Esophagus squamous epithelium (tissue), 5 donors: Measurements from ENCODE around the gene PRDM12. TPM values are rescaled to one million over a fixed set of nuclear protein-coding genes. Genes with fewer than 3 reads are reported as not detected.
"Not testable (repeated sequence)": the region's sequence is repeated elsewhere in the genome, so short reads cannot be mapped to it uniquely, and the experiment has no call there.

Experiments
- DNase-seq: peaks from one replicate; lab custom pipeline; 2025; lab: John Stamatoyannopoulos, UW
- H3K27ac ChIP-seq, 4 donors: fragments of 200-600 bp; sonication (generic); one replicate each; pipeline ENCODE4 v1.5.1; 2016 to 2019; ENCODE audit warnings: mild to moderate bottlenecking in 1 of 4
- H3K27me3 ChIP-seq, 4 donors: fragments of 200-600 bp; sonication (generic); 1 replicate in 3 of 4; 2 replicates in 1 of 4; pipeline versions ENCODE4 v1.5.1 to v1.6.0; 2017 to 2021; ENCODE audit warnings: antibody characterized with exemption in 1 of 4
- H3K36me3 ChIP-seq, 3 donors: fragments of 200-600 bp; sonication (generic); one replicate each; pipeline ENCODE4 v1.5.1; 2016 to 2019
- H3K4me1 ChIP-seq, 3 donors: fragments of 200-600 bp; sonication (generic); one replicate each; pipeline ENCODE4 v1.5.1; 2017 to 2019
- H3K4me3 ChIP-seq, 4 donors: fragments of 200-600 bp; sonication (generic); 1 replicate in 3 of 4; 2 replicates in 1 of 4; pipeline ENCODE4 v1.5.1; 2016 to 2019; ENCODE audit warnings: mild to moderate bottlenecking in 2 of 4, moderate library complexity in 1 of 4
- H3K9me3 ChIP-seq, 3 donors: fragments of 200-600 bp; sonication (generic); one replicate each; pipeline ENCODE4 v1.5.1; 2016 to 2019
- CTCF ChIP-seq, 6 experiments: fragments of 450-650 bp in 4 of 6; fragments of 200-600 bp in 2 of 6; sonication (generic) in 2 of 6; IDR thresholded peaks; one replicate each; pipeline ENCODE4 v1.5.1; 2016 to 2019; ENCODE audit warnings: antibody characterized with exemption in 6 of 6, mild to moderate bottlenecking in 4 of 6, moderate library complexity in 4 of 6
- POLR2A ChIP-seq, 4 donors: fragments of 450-650 bp; IDR thresholded peaks; one replicate each; pipeline ENCODE4 v1.6.1; 2017; ENCODE audit warnings: antibody characterized with exemption in 4 of 4, mild to moderate bottlenecking in 4 of 4, moderate library complexity in 3 of 4
- WGBS, 2 donors: methylation state at CpG; one replicate each; pipeline ENCODE4 v1.1.5; 2018; 5-methylcytosine and 5-hydroxymethylcytosine counted together
- intact Hi-C: fragments of 100-400 bp; cut with DNase I; formaldehyde crosslinking; loops from one replicate; pipeline ENCODE4 v1.15.0; 2022
- total RNA-seq, 4 donors: library from RNA; depleted of rRNA; stranded (reverse); fragments of >200 nt; gene quantifications; one replicate each; pipeline ENCODE4 v1.1.0, GENCODE V29; 2016
- donor health status: DM: yes; HTN: yes; CAD: no.

Gene PRDM12
- total RNA-seq, 4 donors from 2014 or later: not detected

GRCh38 chr9:130682421-130683121 is 18.2 kb downstream of the PRDM12 start:
- Histone ChIP-seq H3K27ac (no peak overlapping the region), H3K27me3 (peaks cover 0 to 39% (median 0%) of the 10 kb centered on the region in 4 donors), H3K4me1 (peaks cover 13 to 18% (median 14%) of the 10 kb centered on the region in 3 donors), H3K9me3 (no peaks in the 10 kb centered on the region), H3K36me3 (no peaks in the 10 kb centered on the region), H3K4me3 (peak overlapping the region; percentile 42 to 73 (median 52))
- intact Hi-C loops: no loop called here
- WGBS, 2 donors: 4% methylated on average over 21 to 22 of the region's 22 CpGs
- TF ChIP-seq CTCF (IDR thresholded peaks at IDR 0.05): peak; percentile 79 to 90 (median 82)
- TF ChIP-seq POLR2A (IDR thresholded peaks at IDR 0.05): no peak
- no peak for DNase-seq

- Histone ChIP-seq H3K9me3 (no peaks in the 10 kb centered on the region), H3K4me3 (no peak overlapping the region), H3K27ac (no peak overlapping the region), H3K36me3 (no peaks in the 10 kb centered on the region), H3K27me3 (peaks cover 0 to 19% (median 0%) of the 10 kb centered on the region in 4 donors), H3K4me1 (peaks cover 13 to 25% (median 14%) of the 10 kb centered on the region in 3 donors)
- intact Hi-C loops: no loop called here
- no peak for TF ChIP-seq CTCF (IDR thresholded peaks at IDR 0.05)
- DNase-seq: no peak
These were observed 20.7 kb downstream of the PRDM12 start for GRCh38 chr9:130685104-130685503.

GRCh38 chr9:130685945-130686344 is 21.6 kb downstream of the PRDM12 start:
- 92 to 94% methylated on average over 6 to 11 of the region's 11 CpGs for WGBS, 2 donors
- H3K9me3 ChIP-seq, H3K4me3 ChIP-seq, H3K36me3 ChIP-seq, intact Hi-C loops, DNase-seq, H3K27ac ChIP-seq: not testable (repeated sequence)
- Histone ChIP-seq H3K4me1 (peaks cover 9 to 27% (median 12%) of the 10 kb centered on the region in 3 donors), H3K27me3 (peaks cover 0 to 11% (median 0%) of the 10 kb centered on the region in 4 donors)

GRCh38 chr9:130687615-130688014 is 23.2 kb downstream of the PRDM12 start:
- DNase-seq: no peak
- no peak overlapping the region for H3K27ac ChIP-seq
- TF ChIP-seq POLR2A (IDR thresholded peaks at IDR 0.05) (no peak), CTCF (IDR thresholded peaks at IDR 0.05) (no peak)
- no peaks in the 10 kb centered on the region for H3K9me3 ChIP-seq
- intact Hi-C loops: no loop called here
- H3K4me1 ChIP-seq: peaks cover 0 to 14% (median 0%) of the 10 kb centered on the region in 3 donors
- 78 to 94% methylated on average over 2 of the region's 2 CpGs for WGBS, 2 donors
- no peaks in the 10 kb centered on the region for H3K27me3 ChIP-seq
- no peaks in the 10 kb centered on the region for H3K36me3 ChIP-seq
- no peak overlapping the region for H3K4me3 ChIP-seq

GRCh38 chr9:130688072-130688471 is 23.7 kb downstream of the PRDM12 start:
- no peaks in the 10 kb centered on the region for H3K27me3 ChIP-seq
- intact Hi-C loops: no loop called here

More at GRCh38 chr9:130688072-130688471, 23.7 kb downstream of the PRDM12 start:
- 75 to 82% methylated on average over 5 of the region's 5 CpGs for WGBS, 2 donors
- TF ChIP-seq POLR2A (IDR thresholded peaks at IDR 0.05): no peak
- no peak for TF ChIP-seq CTCF (IDR thresholded peaks at IDR 0.05)
- Histone ChIP-seq H3K36me3 (no peaks in the 10 kb centered on the region), H3K4me1 (peaks cover 0 to 18% (median 0%) of the 10 kb centered on the region in 3 donors), H3K9me3 (no peaks in the 10 kb centered on the region), H3K27ac (no peak overlapping the region), H3K4me3 (no peak overlapping the region)
- DNase-seq: no peak
